GM21390 (cell line): ENCODE data around the gene FZD2.
"Not testable (repeated sequence)": the region's sequence is repeated elsewhere in the genome, so short reads cannot be mapped to it uniquely, and the experiment has no call there.

Experiments
- ATAC-seq: cut with Tn5 transposase; IDR thresholded peaks from one replicate; pipeline ENCODE4 v1.9.1; 2021; ENCODE audit not compliant: unreplicated experiment

FZD2 gene

DNA sequence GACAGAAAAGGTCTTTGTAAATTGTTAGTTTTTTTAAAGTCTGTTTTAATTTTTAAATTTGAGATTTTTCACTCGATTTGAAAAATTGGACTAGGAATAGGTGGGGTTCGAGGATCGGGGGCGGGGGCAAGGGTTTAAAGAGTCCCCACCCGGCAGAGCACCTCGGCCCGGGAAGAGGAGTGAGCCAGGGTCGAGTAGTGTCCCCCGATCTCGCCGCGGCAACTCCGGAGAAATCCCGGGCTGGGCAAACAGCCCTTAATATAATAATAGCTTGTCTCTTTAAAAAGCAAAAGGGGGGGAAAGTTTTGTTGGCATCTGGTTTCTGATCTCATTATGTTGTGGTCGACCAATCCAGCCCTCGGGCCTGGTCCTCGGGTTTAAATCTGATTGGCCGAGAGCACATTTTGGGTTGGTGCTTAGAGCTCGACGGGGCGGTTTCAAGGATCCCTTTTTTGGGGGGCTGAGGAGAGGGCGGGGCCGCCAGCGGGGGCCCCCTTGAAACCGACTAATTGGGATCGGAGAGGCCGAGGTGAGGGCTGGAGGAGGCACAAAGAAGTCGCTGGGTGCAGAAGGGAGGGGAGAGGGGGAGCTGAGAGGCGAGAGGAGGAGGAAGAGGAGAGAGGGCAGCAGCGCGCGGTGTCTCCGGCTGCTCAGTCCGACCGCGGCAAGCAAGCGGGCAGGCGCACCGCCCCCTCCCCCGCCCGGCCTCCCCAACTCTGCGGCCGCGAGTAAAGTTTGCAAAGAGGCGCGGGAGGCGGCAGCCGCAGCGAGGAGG lies at the start of gene FZD2:
Gene FZD2 (plus strand): TSS at position 653 of the 775 bp plus-strand sequence. CDS start 205 bp downstream, outside the sequence.
- no peak for ATAC-seq

GRCh38 chr17:44511241-44512134 lies 45.8 kb upstream of the FZD2 start:
- ATAC-seq: not testable (repeated sequence)

DNA sequence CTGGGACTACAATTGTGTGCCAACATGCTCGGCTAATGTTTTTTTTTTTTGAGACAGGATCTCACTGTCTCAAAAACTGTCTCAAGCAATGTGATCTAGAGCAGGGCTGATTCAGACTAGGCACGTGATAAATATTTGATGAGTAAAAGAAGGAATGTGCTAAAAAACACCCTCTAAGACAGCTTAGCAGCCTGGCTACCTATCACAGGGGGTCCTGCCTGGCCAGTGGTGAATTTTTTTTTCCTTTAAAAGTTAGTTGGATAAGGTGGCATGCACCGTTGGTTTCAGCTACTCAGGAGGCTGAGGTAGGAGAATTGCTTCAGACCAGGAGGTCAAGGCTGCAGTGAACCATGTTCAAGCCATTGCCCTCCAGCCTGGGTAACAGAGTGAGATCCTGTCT lies 39.3 kb upstream of the FZD2 start:
- ATAC-seq: no peak

DNA sequence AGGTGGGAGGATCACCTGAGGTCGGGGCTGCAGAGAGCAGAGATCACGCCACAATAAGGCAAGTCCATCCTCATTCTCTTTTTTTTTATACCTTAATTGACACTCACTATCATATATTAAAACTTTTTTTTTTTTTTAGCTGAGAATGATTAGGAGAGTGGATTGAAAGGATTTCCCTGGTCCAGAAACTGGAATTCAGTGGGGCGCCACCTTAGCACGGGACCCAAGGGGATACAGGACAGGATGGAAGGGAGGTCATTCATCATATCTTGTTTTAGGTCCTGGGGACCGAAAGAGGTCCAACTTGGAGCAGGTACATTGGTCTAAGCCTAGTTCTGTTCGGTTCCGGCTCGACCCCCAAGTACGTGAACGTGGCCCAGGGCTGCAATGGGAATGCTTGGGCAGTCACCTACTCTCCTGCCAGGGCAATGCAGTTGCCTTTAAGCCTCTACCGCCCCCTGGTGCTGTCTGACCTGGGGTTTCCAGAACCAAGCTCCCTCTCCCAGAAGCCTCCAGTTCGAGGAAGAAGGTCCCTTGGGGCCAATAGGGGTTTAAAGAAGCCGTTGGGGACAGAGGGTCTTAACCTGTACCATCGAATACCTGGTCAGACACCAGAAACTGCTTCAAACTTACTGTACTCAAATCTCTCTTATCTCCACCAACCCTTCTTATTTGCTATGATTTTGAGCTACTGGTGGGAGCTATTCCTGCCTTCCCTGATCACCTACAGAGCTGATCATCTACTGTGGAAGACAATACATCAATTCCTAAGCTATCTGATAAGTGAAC lies 34.2 kb upstream of the FZD2 start:
- ATAC-seq: no peak

- no peak for ATAC-seq
These were observed 33.7 kb upstream of the FZD2 start for GRCh38 chr17:44523672-44523972.

GRCh38 chr17:44527102-44527501 lies 30.2 kb upstream of the FZD2 start:
- no peak for ATAC-seq

DNA sequence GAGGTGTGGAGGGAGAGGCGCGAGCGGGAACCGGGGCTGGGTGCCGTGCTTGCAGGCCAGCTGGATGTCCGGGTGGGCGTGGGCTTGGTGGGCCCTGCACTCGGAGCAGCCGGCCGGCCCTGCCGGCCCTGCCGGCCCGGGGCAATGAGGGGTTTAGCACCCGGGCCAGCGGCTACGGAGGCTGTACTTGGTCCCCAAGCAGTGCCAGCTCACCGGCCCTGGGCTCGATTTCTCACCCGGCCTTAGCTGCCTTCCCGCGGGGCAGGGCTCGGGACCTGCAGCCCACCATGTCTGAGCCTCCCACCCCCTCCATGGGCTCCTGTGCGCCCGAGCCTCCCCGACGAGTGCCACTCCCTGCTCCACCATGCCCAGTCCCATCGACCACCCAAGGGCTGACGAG lies 29.3 kb upstream of the FZD2 start:
- no peak for ATAC-seq

DNA sequence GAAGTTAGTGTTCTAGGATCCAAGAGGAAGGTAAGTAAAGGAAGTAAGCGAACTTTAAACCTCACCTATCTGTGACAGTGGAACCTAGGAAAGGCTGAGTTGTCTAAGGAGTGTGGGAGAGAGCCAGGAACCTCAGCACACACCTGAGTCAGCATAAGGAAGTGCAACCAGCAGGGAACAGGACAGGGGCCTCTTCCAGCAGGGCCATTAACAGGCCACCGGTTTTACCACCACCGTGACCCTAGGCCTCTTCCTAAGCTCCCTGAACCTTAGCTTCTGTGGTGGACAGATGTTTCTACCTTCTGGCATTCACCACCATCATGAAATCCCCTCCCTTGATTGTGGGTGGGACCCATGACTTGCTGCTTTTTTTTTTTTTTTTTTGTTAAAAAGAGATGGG lies 27.4 kb upstream of the FZD2 start:
- no peak for ATAC-seq

DNA sequence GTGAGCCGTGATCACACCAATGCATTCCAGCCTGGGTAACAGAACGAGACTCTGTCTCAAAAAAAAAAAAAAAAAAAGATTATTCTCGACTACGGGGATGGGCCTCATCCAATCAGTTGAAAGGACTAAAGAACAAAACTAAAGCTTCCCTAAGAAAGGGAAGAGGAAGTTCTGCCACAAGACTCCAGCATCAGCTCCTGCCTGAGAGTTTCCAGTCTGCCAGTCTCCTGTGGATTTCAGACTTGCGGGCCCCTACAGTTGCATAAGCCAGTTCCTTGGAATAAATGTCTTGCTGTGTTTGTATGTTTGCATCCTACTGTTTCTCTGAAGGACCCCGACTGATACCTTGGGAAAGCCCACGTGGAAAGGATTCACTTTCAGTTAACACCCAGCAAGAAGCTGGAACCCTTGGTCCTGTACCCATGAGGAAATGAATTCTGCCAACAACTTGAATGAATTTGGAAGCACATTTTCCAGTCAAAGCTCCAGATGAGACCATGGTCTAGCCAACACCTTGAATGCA lies 26.3 kb upstream of the FZD2 start:
- no peak for ATAC-seq

- ATAC-seq: no peak
These were observed 23.6 kb upstream of the FZD2 start for GRCh38 chr17:44533533-44534246.

DNA sequence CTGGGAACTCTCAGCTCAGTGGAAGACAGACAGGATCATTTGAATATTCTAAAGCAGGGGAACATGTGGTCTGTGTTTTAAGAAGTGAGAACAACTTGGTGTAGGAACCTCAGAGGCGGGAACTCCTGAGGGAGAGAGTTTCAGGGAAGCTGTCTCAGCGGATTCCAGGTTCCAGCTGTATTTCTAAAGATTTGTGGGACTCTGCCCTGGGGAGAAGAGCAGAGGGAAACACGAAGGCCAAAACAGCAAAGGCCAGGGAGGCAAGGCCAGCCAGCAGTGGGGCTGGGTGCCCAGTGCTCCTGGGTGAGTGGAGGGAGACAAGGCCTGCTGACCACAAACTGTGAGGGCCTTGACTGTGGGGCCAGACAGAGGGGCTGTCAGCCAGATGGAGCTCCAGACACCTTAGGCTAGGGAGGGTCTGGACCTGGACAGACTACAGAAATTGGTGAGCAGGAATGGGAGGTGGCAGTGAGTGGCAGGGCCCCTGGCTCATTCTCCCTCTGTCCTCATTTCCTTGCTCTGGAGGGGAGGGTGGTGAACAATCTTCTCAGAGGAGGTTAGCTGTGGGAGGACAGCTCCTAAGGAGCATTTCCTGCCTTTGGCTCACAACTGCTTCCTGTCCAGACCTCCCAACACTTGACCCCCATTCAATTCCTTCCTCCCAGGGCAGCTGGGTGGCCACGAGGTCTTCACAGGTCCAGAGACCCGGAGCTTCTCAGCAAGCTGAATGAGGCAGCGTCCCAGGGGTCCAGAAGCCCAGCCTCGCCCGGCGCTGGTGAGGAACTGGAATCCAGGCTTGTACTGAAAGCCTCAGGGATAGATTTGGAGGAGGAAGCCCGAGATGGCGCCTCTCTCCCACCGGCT lies 21.0 kb upstream of the FZD2 start:
- no peak for ATAC-seq

DNA sequence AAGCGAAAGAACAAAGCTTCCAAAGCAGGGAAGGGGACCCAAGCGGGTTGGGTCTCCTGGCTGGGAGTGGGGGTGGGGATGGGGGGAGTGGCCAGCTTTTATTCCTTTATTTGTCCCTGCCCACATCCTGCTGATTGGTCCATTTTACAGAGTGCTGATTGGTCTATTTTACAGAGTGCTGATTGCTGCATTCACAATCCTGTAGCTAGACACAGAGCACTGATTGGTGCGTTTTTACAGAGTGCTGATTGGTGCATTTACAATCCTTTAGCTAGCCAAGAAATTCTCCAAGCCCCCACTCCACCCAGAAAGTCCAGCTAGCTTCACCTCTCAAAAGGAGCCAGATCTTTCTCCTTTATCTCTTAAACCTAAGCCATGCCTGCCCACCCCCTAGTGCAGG lies 19.4 kb upstream of the FZD2 start:
- not testable (repeated sequence) for ATAC-seq

DNA sequence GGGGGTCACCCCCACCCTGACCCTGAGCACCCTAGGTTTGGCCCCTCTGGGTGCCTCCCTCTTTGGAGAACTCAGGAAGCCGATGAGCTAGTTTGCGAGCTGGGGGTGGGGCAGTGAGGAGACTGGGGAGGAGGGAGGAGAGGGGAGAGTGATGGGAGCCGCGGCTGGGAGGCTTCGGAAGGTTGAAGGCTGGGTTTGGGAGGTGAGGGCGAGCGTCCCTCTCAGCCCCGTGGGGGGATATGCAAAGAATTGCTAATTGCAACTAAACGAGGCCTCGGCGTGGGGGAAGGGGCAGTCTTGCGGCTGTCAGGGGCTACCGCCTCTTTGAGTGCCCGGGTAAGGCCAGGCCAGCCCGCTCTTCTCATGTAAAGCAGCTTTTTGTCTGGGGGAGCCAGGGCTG lies 17.6 kb upstream of the FZD2 start:
- no peak for ATAC-seq

DNA sequence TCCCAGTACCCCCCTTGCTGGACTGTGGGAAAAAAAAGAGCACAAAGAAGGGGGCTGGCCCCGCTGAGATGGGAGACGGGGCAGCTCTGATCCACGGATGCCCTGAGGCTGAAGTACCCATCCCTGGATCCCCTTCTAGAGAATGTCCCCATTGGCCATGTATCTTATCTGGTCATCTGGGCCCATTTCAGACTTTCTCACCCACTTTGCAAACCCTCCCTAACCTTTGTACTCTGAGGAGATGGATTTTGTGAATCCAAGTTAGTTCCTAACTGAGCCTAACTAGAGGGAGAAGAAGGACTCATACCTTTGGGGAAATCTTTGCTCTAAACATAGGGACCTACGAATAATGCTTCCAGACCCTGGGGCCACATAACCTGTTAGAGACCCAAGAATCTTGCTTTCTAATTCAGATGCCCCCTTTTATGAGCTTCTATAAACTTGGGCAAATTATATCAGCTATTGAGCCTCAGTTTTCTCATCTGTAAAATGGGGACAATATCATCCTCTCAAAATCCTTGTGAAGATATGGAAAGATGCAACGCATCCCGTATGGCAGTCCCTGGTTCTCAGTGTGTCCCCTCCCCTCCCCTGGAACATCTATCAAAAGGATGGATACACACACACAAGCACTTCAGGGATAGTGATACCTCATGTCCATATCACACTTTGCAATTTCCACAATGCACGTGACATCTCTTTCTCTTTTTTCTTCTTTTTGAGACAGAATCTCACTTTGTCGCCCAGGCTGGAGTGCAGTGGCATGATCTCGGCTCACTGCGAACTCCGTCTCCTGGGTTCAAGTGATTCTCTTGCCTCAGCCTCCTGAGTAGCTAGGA lies 16.8 kb upstream of the FZD2 start:
- no peak for ATAC-seq

GRCh38 chr17:44541884-44542581 lies 15.3 kb upstream of the FZD2 start:
- no peak for ATAC-seq

GRCh38 chr17:44543213-44543904 lies 13.9 kb upstream of the FZD2 start:
- no peak for ATAC-seq

GRCh38 chr17:44543905-44544523 lies 13.3 kb upstream of the FZD2 start:
- no peak for ATAC-seq
